Loucy (cell line): ENCODE data around the gene NOTCH3.

ENCODE experiments used
- H2AFZ ChIP-seq: fragments of 200-600 bp; sonication (generic); 2 replicates; pipeline ENCODE4 v1.6.0; 2016; ENCODE audit warnings: antibody characterized with exemption, mild to moderate bottlenecking, low read length, moderate library complexity
- H3F3A ChIP-seq: fragments of 200-600 bp; 2 replicates; pipeline ENCODE4 v1.6.0; 2016; ENCODE audit warnings: antibody characterized with exemption, low read depth, mild to moderate bottlenecking
- H3K27me3 ChIP-seq: fragments of 200-600 bp; sonication (generic); 2 replicates; pipeline ENCODE4 v1.6.1; 2014; ENCODE audit warnings: low read length, mild to moderate bottlenecking; ENCODE audit not compliant: insufficient read depth, poor library complexity, severe bottlenecking
- H3K36me3 ChIP-seq: fragments of 200-600 bp; sonication (generic); 2 replicates; pipeline ENCODE4 v1.6.1; 2016; ENCODE audit warnings: low read length; ENCODE audit not compliant: insufficient read depth
- H3K4me1 ChIP-seq: fragments of 200-600 bp; sonication (generic); 2 replicates; pipeline ENCODE4 v1.5.1; 2014; ENCODE audit warnings: low read length, mild to moderate bottlenecking; ENCODE audit not compliant: insufficient read depth, poor library complexity, severe bottlenecking
- H3K4me2 ChIP-seq: fragments of 200-600 bp; sonication (generic); 2 replicates; pipeline ENCODE4 v1.6.0; 2014; ENCODE audit warnings: antibody characterized with exemption, low read length, low read depth, mild to moderate bottlenecking; ENCODE audit not compliant: poor library complexity, severe bottlenecking
- H3K4me3 ChIP-seq: fragments of 200-600 bp; sonication (generic); 2 replicates; pipeline ENCODE4 v1.5.1; 2014; ENCODE audit warnings: low read length, mild to moderate bottlenecking, mixed read lengths; ENCODE audit not compliant: poor library complexity, severe bottlenecking
- H3K79me2 ChIP-seq: fragments of 200-600 bp; sonication (generic); 2 replicates; pipeline ENCODE4 v1.6.1; 2014; ENCODE audit warnings: low read length; ENCODE audit not compliant: insufficient read depth
- H3K9ac ChIP-seq: fragments of 200-600 bp; sonication (generic); 2 replicates; pipeline ENCODE4 v1.6.0; 2014; ENCODE audit warnings: mild to moderate bottlenecking, low read depth, low read length, moderate library complexity; ENCODE audit not compliant: poor library complexity, severe bottlenecking
- H3K9me2 ChIP-seq: fragments of 200-600 bp; sonication (generic); replicated peaks from 2 replicates; pipeline ENCODE4 v1.6.1; 2016; ENCODE audit warnings: low read depth, low read length, mixed read lengths
- H3K9me3 ChIP-seq: fragments of 200-600 bp; sonication (generic); 2 replicates; pipeline ENCODE4 v1.6.1; 2014; ENCODE audit warnings: mild to moderate bottlenecking, antibody characterized with exemption, low read length, low read depth; ENCODE audit not compliant: insufficient read depth
- H4K20me1 ChIP-seq: fragments of 200-600 bp; sonication (generic); 2 replicates; pipeline ENCODE4 v1.6.0; 2014; ENCODE audit warnings: antibody characterized with exemption, low read length, mild to moderate bottlenecking; ENCODE audit not compliant: insufficient read depth, poor library complexity, severe bottlenecking
- EZH2phosphoT487 ChIP-seq: fragments of 200-600 bp; IDR thresholded peaks from 2 replicates; pipeline ENCODE4 v1.6.1; 2018; ENCODE audit warnings: antibody characterized with exemption, mild to moderate bottlenecking, moderate library complexity, borderline replicate concordance
- TF ChIP-seq, protein P1 (sequence below): fragments of 200-600 bp; sonication (generic); conservative IDR thresholded peaks from 2 replicates; pipeline ENCODE4 v1.5.1; 2014; ENCODE audit warnings: mild to moderate bottlenecking, antibody characterized with exemption, low read length

Gene NOTCH3

DNA sequence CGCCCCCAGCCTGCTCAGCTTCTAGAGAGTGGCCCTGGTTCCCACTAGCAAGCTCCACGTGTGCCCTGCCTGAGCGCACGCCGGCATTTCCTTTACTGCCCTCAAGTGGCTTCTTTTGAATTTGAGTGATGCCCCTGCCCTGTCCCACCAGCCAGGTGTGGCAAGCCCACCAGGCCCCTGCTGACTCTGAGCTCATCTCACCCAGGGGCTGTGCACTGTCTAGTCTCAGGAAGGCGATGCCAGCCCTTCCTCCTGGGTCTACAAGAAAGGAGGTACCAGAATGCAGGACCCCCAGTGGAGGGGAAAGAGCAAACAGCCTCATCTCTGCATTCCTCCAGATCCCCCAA, 48.7 kb upstream of the NOTCH3 start:
- H3K79me2 ChIP-seq: peaks cover 4% of the 10 kb centered on the region; the same call in 1 of the 2 replicates
- H3K36me3 ChIP-seq: peaks cover 96% of the 10 kb centered on the region; the same call in 1 of the 2 replicates
- H3K4me1 ChIP-seq: no peaks in the 10 kb centered on the region
- H3K27me3 ChIP-seq: no peaks in the 10 kb centered on the region
- no peak for TF ChIP-seq EZH2phosphoT487
- TF ChIP-seq, protein P1, sequence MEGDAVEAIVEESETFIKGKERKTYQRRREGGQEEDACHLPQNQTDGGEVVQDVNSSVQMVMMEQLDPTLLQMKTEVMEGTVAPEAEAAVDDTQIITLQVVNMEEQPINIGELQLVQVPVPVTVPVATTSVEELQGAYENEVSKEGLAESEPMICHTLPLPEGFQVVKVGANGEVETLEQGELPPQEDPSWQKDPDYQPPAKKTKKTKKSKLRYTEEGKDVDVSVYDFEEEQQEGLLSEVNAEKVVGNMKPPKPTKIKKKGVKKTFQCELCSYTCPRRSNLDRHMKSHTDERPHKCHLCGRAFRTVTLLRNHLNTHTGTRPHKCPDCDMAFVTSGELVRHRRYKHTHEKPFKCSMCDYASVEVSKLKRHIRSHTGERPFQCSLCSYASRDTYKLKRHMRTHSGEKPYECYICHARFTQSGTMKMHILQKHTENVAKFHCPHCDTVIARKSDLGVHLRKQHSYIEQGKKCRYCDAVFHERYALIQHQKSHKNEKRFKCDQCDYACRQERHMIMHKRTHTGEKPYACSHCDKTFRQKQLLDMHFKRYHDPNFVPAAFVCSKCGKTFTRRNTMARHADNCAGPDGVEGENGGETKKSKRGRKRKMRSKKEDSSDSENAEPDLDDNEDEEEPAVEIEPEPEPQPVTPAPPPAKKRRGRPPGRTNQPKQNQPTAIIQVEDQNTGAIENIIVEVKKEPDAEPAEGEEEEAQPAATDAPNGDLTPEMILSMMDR: no peak
- H3K9me3 ChIP-seq: no peaks in the 10 kb centered on the region
- H3K9ac ChIP-seq: no peak overlapping the region
- no peak overlapping the region for H3K4me2 ChIP-seq
- no peaks in the 10 kb centered on the region for H3F3A ChIP-seq
- H4K20me1 ChIP-seq: peaks cover 18% of the 10 kb centered on the region
- no peaks in the 10 kb centered on the region for H3K9me2 ChIP-seq
- H2AFZ ChIP-seq: no peak overlapping the region
- H3K4me3 ChIP-seq: no peak overlapping the region

DNA sequence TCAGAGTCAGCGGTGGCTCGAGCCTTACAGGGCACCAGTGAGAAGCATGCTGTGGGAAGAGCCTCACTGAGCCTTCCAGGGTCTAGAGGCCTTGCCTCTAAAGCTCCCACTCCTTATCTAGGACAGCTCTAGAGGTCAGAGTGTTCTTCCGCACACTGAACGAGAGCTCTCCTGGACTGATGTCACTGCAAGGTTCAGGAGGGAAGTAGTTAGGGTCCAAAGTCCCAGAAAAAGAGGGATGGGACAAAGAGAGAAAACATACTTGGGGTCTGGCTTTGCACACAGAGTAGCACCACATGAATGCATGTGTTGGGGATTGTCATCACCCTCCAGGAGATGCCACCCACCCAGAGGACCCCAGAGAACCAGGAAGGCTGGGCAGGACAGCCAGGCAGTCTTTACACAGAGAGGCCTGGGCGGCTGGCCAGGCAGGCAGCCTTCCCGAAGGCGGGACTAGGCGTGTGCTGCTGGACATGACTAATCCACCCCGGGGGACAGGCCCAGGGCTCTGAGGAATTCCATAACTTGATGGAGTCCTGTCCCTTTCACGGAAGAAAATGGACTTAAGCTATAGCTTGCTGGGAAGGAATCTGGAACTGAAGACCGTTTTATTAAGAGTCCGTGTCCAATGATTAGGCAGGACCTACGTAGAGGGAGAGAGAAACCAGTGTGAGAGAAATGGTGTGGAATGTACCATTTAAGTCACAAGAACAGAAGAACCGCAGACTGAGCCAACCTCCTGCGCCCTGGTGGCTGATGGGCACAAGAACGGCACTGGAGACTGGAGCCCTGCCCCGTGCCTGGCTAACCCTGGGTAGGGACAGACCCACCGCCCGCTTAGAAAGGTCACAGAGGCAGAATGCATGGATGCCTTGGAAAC, 48.1 kb upstream of the NOTCH3 start:
- Histone ChIP-seq H3K4me3 (no peak overlapping the region), H3K36me3 (peaks cover 95% of the 10 kb centered on the region; the same call in 1 of the 2 replicates), H3K9me3 (no peaks in the 10 kb centered on the region), H3K9ac (no peak overlapping the region), H3K4me1 (no peaks in the 10 kb centered on the region), H3K79me2 (peaks cover 4% of the 10 kb centered on the region; the same call in 1 of the 2 replicates), H3K27me3 (no peaks in the 10 kb centered on the region), H3K9me2 (no peaks in the 10 kb centered on the region), H4K20me1 (peaks cover 18% of the 10 kb centered on the region), H2AFZ (no peak overlapping the region), H3K4me2 (no peak overlapping the region), H3F3A (no peaks in the 10 kb centered on the region)
- TF ChIP-seq EZH2phosphoT487: no peak
- TF ChIP-seq, protein P1: no peak

DNA sequence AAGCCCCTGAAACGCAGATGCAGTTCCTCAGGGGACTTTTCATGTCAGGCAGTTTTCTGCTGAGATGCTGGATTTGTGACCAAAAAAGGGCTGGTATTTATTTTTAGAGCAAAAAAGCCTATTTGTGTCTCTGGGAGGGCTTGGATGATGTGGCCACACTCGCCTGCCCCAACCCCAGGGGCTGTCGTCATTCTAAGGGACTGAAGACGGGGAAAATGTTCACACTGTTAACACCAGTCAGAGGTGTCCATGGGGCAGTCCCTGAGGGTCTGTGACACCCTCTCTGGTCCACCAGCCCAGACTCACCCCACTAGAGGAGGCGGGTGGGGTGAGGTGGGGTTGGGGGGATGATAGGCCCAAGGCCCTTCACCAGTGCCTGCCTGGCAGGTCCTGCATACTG, 47.3 kb upstream of the NOTCH3 start:
- Histone ChIP-seq H4K20me1 (peaks cover 18% of the 10 kb centered on the region), H3K9me3 (no peaks in the 10 kb centered on the region), H3K79me2 (peaks cover 4% of the 10 kb centered on the region; the same call in 1 of the 2 replicates), H3K9ac (no peak overlapping the region), H3K4me1 (no peaks in the 10 kb centered on the region), H3K27me3 (no peaks in the 10 kb centered on the region), H3F3A (no peaks in the 10 kb centered on the region), H3K4me3 (no peak overlapping the region), H2AFZ (no peak overlapping the region), H3K4me2 (no peak overlapping the region), H3K36me3 (peaks cover 94% of the 10 kb centered on the region; the same call in 1 of the 2 replicates), H3K9me2 (no peaks in the 10 kb centered on the region)
- TF ChIP-seq EZH2phosphoT487: no peak
- TF ChIP-seq, protein P1: no peak
